ENCODE measurements around the gene SLC4A1. TPM values are rescaled to one million over a fixed set of nuclear protein-coding genes. Genes with fewer than 3 reads are reported as not detected.

SLC4A1 gene
- total and polyA plus RNA-seq, 2 of the 13 experiments (the other 11 are each of a cell fraction or from before 2014, with no cell fraction given): not detected

- TF ChIP-seq SRSF9 (IDR thresholded peaks at IDR 0.05; ENCODE audit: borderline replicate concordance, insufficient read depth, low read depth, low read length, poor library complexity, severe bottlenecking): no peak
- TF ChIP-seq TFAP4 (IDR thresholded peaks at IDR 0.05; ENCODE audit: borderline replicate concordance, low read depth): no peak
- TF ChIP-seq SALL1 (CRISPR knock-in tag; IDR thresholded peaks at IDR 0.05): no peak
- TF ChIP-seq U2AF1 (optimal IDR thresholded peaks at IDR 0.05; ENCODE audit: low read depth, low read length): no peak
- no peak for TF ChIP-seq ATF6 (CRISPR knock-in tag; conservative IDR thresholded peaks at IDR 0.05)
- no peak for TF ChIP-seq SIN3B (IDR thresholded peaks at IDR 0.05; ENCODE audit: low read length)
- TF ChIP-seq SP2 (CRISPR knock-in tag; IDR thresholded peaks at IDR 0.05): no peak
- TF ChIP-seq JUNB (CRISPR knock-in tag; IDR thresholded peaks at IDR 0.05; ENCODE audit: borderline replicate concordance): no peak
- TF ChIP-seq ZNF275 (CRISPR knock-in tag; IDR thresholded peaks at IDR 0.05; ENCODE audit: borderline replicate concordance): no peak
- 0 out of 2 replicates have a peak, but pooled peaks have one; percentile 48 for TF ChIP-seq ZNF598 (CRISPR knock-in tag; IDR thresholded peaks at IDR 0.05; ENCODE audit: borderline replicate concordance)
- no peak for TF ChIP-seq CENPX (CRISPR knock-in tag; IDR thresholded peaks at IDR 0.05)
- TF ChIP-seq ZNF670 (CRISPR knock-in tag; IDR thresholded peaks at IDR 0.05; ENCODE audit: borderline replicate concordance): no peak
- no peak for TF ChIP-seq HOXA7 (CRISPR knock-in tag; IDR thresholded peaks at IDR 0.05)
- TF ChIP-seq CBX1 (IDR thresholded peaks at IDR 0.05; ENCODE audit: low read depth): no peak
- no peak for TF ChIP-seq ZNF484 (CRISPR knock-in tag; IDR thresholded peaks at IDR 0.05; ENCODE audit: borderline replicate concordance, low read depth)
- no peak for TF ChIP-seq SETDB1 (CRISPR knock-in tag; IDR thresholded peaks at IDR 0.05; ENCODE audit: borderline replicate concordance)
- no peak for TF ChIP-seq FUBP1 (CRISPR knock-in tag; IDR thresholded peaks at IDR 0.05; ENCODE audit: borderline replicate concordance)
- TF ChIP-seq KAT8 (CRISPR knock-in tag; IDR thresholded peaks at IDR 0.05): no peak
- peak; percentile 52 for TF ChIP-seq ATF7-NPFF (CRISPR knock-in tag; IDR thresholded peaks at IDR 0.05; ENCODE audit: low read depth)
- TF ChIP-seq POLR2G (IDR thresholded peaks at IDR 0.05; ENCODE audit: low read depth, low read length): peak; percentile 32; the same call in 1 of the 2 replicates
- no peak for TF ChIP-seq PHB2 (IDR thresholded peaks at IDR 0.05; ENCODE audit: partially characterized antibody)
- TF ChIP-seq ZFYVE20 (CRISPR knock-in tag; IDR thresholded peaks at IDR 0.05; ENCODE audit: borderline replicate concordance, low read depth): no peak
- TF ChIP-seq BRCA1 (CRISPR knock-in tag; IDR thresholded peaks at IDR 0.05): no peak
- TF ChIP-seq ZC3H4 (CRISPR knock-in tag; IDR thresholded peaks at IDR 0.05; ENCODE audit: borderline replicate concordance): no peak
Observed at GRCh38 chr17:44198721-44199552, 69.0 kb downstream of the SLC4A1 start (continued).
